HG03439 (cell line): ENCODE measurements around the gene SLC25A51.
A peak's percentile ranks its signal among the peaks of the same experiment; 100 is the strongest.
"Not testable (repeated sequence)": the region's sequence is repeated elsewhere in the genome, so short reads cannot be mapped to it uniquely, and the experiment has no call there.

Experiments used
- ATAC-seq: cut with Tn5 transposase; IDR thresholded peaks from one replicate; pipeline ENCODE4 v1.9.1; 2021; ENCODE audit warnings: mild to moderate bottlenecking, moderate library complexity; ENCODE audit not compliant: unreplicated experiment

The SLC25A51 gene

DNA sequence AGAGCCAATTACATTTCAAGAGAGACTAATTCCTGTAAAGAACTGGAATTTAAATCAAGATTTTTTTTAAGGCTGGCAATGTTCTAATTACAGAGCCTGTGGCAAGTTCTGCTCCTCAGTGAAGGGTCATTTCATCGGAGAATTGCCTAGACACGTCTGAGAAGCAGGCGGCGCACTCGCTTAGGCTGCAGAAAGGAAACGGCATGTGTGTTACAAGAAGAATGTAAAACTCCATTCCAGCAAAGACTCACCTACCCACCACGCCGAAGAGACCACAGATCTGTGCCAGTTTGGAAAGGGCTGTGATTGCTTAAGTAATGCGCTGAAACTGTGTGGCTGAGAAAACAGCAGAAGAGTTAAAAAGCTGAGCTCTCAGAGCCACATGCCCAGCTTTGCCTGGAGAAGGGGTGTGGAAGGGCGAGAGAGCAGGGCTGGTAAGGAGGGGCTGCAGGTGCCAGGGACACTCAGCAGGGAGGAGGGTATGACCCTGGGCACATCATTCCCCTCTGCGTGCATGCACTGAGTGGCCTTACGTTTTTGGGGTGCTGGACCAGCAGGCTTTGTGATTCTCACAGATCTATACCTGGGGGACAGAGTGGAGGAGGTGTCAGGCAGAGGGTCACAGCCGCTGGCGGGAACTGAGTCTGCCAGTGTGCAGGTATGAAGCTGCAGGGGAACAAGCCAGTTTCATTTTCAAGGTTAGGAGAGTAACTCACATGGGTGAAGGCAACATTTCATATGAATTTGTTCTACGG is 17.8 kb upstream of the SLC25A51 start:
- ATAC-seq = no peak

DNA sequence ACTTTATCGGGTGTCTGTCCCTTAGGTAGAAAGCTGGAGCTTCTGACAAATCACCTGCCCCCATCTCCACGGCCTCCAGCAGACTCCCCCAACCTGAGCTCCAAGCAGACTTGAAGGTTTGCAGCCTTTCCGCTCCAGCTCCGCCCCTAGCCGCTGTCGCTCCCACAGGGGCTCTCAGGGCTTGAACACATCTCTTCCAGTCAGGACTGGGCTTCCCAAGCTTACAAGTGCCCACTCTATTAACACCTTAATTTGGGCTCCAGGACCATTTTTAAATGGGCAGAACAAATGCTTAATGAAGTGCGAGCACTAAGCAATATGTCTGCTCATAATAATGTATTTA is 17.2 kb upstream of the SLC25A51 start:
- no peak for ATAC-seq

DNA sequence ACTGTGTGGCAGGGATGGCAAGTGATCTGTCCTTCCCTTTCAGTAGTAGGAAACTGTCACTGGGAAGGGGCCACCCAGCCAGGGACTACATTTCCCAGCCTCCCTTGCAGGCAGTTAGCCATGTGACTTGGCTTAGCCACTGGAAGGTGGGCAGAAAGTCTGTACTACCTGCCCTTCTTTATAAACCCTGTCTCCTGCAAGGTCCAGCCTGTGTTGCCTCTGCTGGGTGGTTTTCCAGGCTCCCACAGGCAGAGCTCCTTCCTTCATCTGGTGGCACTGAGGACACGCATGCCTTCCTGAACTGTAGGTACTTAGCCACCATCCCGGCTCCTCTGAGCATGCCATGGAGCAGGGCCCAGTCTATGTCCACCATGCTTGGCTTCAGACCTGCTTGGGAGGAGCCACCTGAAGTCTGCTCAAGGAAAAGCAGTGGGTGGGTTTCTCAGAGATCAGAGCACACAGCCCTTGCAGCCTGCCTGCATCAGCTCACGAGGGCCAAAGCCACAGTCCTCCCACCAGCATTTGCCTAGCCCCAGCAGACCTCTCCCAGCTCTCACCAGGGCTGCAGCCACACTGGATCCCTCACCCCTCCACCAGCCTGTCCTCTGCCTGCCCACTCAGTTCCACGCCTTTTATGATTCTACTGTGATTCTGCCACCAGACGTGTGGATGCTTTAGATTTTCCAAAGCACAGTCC is 16.7 kb upstream of the SLC25A51 start:
- no peak for ATAC-seq

DNA sequence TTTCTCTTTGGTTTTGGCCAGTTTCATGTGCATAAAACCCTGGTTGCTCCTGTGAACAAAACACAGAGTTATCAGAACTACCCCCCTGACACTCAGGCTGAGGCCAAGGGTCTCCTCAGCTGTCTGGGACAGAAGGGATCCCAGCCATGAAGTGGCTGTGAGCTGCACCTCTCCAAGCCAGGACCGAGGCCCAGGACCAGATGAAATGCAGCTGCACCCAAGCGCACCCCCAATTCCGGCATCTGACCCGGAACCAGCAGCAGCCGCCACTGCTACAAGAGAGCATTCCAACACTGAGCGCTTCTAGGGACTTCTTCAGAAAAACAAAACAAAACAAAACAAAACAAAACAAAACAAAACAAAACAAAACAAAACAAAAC is 16.0 kb upstream of the SLC25A51 start:
- ATAC-seq = no peak

DNA sequence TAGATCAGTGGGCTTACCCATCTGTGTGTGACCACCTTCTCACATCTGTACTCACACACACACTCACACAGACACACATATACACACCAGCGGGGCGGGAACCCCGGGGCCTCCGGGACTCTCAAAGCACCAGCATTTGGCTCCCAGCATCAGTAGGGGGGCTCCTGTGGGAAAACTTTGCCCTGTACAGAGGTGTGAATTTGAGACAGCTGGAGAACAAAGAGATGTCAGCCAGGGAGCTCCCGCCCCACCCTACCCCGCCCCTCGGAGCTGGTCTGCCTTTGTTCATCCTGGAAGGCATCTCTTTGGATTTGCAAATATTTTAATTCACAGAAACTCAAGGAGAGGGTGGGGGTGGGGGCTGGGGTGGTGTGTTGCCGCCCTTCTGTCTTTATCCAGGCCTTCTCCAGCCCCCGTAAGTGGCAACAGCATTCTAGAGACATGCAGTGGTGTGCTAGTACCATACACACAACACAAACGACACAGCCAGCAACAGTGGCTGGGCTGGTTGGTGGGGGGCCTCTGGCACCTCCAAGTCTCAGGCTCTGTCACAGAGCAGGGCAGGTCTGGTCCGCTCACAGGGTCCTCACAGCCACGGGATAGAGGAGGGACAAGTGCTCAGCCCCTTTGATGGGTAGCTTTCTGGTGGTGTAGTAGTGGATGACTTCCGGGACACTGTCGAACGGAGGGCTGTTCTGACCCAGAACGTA is 15.5 kb upstream of the SLC25A51 start:
- ATAC-seq = no peak

DNA sequence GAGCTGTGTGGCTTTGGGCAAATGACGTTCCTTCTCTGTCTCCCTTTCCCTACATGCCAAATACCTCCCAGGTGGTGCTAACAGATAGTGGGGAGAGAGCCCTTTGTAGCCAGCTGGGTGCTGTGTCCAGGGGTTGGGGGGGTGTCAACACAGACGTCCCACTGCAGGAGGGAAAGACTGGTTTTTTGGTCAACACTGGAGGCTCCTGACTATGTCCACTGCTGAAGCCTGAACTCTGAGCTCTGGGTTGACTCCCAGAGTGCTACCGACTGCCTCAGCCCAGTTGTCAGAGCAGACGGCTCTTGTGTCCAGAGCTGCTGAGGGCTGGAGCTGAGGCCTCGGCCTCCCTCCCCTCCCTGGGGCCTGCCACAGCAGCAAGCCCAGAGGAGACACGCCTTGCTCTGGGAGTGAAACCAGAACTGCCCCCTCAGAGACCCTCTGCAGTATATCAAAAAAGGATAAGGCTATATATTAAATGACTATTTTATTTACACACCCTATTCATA is 14.8 kb upstream of the SLC25A51 start:
- no peak for ATAC-seq

DNA sequence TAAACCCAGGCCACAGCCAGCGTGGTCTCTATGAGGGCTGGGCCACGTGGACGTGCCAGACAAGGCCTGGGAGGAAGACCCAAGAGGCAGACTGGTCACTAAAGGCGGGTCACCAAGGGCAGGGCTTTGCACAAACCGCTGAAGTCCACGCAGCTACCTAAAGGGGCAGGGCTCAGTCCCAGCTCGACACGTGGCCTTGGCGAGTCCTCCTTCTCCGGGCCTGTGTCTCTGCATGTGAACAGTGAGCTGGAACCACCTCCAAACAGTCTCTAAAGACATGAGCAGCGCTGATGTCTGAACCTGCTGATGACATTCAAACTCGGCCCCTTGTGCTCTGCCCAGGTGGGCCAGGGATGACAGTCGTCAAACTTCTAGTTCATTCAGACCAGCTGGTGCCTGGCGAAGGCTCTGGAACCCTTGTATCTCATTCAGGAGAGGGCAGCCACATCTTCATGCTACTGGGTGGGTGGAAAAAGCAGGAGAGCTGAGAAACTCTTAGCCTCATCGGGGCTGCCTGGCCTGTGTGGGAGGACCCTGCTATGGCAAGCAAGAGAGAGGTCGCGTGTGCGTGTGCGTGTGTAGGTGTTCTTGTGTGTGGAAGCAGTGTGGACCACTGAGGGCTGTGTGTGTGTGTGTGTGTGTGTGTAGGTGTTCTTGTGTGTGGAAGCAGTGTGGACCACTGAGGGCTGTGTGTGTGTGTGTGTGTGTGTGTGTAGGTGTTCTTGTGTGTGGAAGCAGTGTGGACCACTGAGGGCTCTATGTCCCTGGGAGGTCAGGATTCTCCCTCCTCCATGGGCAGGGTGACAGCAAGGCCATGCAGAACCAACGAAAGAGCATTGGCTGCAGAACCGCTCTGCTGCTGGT is 14.1 kb upstream of the SLC25A51 start:
- ATAC-seq = no peak

DNA sequence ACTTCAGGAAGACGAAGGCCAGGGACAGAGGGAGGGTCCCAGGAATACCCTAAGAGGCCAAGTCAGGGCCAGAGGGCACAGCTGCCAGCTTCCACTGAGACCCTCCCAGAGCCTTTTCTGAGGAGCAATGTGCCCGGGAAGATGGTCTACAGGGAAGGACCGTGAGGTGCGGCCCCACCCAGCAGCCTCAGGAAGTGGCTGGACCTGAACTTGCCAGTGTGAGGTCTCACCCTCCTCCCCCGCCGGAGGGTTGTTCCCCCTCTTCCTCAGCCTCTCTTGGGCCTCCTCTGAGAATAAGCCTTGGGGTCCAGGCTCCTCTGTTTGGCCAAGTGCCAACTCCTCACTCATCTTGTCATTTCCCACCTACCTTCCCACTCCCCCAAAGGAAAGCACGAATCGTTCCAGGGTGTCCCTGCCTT is 13.4 kb upstream of the SLC25A51 start:
- ATAC-seq = no peak

DNA sequence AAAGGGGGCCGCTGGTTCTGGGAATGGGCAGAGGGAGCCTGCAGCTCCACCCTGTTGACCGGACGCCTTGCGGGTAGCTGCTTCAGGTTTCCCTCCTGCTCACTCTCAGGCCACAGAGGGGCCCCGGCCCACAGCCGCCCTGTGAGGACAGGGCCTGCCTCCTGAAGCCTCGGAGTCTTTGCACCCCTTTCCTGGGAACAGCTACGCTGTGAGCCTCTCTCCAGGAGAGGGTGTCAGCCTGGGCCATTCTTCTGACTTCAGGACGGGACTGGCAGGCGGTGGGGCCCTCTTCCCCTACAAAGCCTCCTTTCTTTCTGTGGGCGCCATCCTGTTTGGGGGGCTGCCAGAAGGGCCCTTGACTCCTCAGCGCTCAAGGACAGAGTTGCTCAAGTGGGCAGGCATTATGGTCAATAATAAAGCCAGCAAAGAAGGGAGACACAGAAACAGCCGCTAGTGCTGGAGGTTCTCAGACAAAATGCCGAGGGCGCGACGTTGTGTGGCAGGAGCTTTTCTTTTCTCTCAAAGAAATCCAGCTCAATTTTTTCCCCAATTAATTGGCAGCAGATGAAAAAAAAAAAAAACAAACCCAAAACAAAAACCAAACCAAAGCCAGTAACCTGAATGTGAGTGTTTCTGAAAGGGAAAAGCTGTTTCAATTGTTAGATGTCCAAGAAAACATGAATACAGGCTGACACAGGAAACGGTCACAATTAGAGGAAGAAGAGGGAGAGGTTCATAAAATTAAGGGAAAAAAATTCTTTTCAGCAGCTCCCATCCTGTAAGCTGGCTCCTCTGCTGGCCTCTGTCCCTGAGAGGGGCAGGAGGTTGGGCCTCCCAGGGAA is 12.8 kb upstream of the SLC25A51 start:
- no peak for ATAC-seq

DNA sequence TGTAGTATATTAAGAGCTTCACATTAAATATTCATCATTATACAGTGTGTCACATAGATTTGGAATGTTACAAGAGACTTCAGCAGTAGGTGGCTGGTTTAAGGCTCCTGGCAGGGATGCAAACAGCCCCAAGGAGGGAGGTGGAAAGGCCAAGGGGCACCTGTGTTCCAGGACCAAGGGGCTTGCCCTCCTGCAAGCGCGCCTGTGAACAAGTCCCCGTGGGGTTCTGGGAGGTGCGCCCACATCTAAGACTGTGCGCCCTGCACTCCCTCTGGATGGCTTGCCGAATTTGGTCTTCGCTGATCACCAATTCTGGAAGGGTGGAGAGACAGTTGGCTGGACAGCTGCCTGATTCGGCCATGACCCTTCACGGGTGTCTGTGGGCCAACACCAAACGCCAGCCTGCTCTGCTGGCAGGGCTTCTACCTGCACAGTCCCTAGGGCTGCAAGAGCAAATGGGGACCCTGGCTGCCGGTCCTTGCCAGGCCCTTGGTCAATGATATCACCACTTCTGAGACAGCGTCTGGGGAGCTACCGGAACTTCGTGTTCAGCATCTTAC is 12.1 kb upstream of the SLC25A51 start:
- no peak for ATAC-seq

DNA sequence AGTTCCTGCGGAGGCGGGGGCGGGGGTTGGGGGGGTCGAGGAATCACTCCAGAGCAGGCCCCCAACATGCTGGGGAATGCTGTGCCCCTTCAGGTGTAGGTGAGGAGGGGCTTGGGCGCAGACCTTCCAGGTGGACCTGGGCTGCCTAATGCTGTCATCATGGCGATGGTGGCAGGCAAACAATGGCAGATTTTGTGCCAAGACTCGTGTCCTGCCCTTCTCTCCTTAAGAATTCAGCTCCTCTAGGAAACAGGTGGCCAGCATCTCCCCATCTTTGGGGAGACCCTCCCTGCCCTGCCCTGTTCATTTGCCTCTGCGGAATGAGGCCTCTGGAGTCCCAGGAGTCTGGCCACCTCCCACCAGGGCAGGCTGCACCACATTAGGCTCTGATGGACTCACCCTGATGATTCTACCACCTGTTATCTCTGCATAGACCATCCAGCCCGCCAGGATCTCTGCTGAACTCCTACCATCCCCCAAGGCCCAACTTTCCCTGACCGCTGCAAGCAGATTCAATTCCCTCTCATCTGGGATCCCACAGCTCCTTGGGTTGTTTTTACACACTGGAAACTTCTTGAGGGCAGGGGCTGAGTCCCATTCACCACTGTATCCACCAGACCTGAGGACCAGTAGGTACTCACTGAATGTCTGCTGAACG is 10.9 kb upstream of the SLC25A51 start:
- ATAC-seq = no peak

DNA sequence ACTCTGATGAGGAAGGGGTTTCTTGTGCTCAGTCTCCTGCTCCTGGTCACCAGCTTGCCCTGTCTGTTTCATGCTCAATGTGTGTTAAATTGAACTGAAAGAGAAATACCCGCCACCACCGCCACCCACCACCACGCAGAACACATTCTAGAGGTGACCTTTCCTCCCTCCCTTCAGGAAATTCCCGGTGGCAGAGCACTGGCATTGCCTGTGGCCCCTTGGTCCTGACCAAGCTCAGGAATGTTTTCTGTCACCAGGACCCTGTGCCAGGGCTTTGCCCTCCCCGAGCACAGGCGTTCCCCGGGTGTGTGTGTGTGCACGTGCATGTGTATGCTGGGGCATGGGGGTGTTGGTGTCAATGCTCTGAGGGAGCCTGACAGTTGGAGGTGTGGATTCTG is 10.2 kb upstream of the SLC25A51 start:
- ATAC-seq = no peak

DNA sequence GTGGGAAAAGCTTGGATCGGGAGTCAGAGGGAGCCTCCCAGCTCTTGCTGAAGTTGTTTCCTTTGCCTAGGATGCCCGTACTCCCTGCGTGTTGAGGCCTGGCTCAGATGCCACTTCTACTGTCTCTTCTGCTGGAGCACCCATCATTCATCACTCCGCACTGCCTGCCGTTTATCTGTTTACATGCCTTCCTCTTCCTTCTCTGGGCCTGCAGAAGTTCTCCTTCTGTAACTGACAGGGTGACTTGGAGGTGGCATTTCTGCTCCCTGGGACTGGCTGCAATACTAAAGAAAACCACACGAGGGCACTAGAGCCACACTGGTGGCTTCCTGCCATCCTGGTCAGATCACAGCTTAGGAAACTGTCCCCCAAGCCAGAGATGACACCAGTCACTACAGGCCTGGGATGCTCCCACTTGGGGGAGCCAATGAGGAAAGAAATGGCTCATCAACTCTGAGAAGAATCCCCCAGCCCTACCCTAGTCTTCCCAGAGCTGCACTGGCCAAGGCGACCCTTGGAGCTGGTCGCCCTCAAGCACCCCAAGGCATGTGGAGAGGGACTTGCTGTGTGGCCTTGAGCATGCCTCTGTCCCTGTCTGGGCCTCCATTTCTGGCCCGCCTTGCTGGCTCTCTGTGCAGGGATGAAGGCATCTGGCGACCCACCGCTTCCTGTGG is 9.7 kb upstream of the SLC25A51 start:
- ATAC-seq = peak; percentile 65

DNA sequence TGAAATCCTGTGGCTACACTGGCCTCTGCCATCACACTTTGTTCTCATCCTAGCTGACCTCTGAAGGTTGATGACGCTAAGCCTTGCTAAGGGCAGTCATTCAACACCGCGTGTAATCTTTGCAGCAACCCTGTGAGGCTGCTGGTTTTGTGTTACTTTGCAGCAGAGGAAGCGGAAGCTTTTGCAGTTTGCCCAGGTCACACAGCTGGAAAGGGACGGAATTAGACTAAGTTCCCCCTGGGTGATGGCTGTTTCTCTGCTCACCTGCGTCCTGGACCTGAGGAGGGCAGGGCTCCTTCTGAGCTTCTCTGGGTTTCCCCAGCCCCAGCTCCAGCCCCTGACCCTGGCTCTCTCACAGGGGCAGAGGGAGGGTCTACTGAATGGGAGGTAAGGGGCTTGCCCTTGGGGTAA is 7.3 kb upstream of the SLC25A51 start:
- no peak for ATAC-seq

DNA sequence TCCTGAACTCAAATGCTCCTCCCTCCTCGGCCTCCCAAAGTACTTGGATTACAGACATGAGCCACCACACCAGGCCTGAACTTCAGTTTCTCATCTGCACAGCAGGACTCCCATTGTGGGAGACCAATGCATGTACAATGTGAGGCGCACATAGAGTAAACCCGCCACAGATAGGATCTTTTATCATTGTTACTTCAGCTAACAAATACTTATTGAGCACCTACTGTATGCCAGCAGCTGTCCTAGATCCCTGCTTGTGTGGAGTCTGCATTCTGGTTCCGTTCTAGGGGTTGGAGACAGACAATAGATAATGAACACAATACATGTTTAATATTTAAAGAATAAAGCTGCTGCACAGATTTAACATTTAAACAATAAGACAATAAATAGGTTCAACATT is 6.3 kb upstream of the SLC25A51 start:
- no peak for ATAC-seq

DNA sequence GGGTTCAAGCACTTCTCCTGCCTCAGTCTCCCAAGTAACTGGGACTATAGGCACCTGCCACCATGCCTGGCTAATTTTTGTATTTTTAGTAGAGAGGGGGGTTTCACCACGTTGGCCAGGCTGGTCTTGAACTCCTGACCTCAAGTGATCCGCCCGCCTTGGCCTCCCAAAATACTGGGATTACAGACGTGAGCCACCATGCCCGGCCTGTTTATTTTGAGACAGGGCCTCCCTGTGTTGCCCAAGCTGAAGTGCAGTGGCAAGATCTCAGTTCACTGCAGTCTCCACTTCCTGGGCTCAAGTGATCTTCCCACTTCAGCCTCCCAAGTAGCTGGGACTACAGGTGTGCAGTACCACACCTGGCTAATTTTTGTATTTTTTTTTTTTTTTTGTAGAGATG is 5.9 kb upstream of the SLC25A51 start:
- not testable (repeated sequence) for ATAC-seq

DNA sequence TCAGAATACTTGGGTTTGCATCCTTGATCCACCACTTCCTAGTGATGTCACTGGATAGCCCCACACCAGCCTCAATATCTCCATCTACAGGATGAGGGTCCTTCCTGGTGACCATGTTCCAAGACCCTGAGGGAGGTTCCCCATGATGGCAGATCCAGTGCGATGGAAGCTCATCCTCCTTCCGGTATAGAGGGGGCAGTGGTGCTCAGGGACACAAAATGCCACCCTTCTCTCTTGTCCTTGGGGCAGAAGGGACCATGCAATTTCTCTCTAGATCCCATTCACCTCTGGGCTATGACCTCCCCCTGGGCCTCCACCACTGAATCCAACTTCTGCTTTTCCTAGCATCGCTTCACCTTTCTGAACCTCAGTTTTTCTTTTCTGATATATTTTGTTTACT is 5.4 kb upstream of the SLC25A51 start:
- no peak for ATAC-seq

DNA sequence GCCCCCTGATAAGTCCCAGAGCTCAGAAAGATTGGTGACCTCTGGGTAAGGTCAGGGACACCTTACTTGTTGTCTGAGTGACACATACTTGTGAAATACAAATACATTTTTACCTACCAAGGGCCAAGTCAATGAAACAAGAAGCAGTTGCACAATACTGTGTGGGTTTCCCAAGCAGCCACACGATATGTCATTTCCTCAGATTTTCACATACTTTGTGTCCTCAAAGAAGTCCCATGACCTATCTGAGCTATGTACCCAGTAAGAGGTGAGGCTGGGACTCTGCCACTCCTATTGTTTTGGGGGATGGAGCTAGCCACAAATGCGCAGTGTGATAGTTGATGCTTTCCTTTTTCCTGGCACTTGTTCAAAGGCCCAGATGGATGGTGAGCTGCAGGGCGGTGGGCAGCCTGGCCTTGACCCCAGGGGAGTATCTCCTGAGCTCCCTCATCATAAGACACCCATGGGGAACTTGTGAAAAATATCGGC is 4.8 kb upstream of the SLC25A51 start:
- ATAC-seq = no peak

DNA sequence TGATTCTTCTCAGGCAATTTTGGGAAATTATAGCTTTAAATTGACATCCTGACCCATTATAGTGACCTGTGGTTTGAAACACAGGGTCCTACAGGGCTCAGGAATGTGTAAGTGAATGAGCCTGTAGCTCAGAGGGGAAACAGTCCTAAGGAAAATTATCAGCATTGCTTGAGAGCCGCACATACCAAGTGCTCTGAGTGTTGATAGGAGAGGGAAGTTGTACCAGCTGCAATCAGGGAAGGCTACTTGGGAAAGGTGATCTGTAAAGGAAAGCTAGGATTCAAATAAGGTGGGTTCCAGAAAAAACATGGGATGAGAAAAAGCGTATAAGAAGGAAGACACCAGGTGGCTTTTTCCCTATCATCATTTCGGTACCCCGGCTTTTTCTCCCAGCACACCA is 4.4 kb upstream of the SLC25A51 start:
- no peak for ATAC-seq
